Measurements from ENCODE around the gene GAB1.

Gene GAB1

DNA sequence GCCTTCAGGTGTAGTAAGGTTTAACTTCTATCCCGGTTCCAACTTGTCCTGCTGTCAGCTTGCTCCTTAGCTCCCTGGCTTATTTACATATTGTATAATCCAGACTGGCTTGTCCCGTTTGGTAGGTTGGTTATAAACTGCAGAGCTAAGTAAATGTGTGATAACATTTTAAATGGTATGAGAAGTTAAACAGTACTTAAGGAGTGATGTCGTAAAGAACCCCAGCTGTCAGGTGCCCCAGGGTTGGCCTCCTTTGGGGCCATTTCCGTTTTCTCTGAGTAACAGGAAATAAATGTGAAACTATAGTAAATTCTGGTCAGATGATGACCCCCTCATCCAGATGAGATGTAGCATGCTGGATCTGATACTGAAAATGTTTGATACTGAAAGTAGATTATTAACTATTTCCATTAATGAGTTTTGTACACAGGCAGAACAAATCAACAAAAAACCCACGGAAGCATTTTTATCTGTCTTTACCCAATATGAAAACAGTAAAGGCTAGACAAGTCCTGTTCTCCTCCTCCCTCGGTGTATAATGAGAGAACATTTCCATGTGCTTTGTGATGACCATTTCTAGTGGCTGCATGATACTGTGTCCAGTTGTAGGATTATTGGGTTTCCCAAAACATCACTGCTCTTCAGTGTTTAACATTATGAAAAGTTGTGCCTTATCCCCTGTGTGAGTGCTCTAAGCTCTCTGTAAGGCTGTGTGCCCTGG, 22.4 kb downstream of the GAB1 start:
- DNase-seq (ENCODE audit: low spot score): peak; percentile 46

DNA sequence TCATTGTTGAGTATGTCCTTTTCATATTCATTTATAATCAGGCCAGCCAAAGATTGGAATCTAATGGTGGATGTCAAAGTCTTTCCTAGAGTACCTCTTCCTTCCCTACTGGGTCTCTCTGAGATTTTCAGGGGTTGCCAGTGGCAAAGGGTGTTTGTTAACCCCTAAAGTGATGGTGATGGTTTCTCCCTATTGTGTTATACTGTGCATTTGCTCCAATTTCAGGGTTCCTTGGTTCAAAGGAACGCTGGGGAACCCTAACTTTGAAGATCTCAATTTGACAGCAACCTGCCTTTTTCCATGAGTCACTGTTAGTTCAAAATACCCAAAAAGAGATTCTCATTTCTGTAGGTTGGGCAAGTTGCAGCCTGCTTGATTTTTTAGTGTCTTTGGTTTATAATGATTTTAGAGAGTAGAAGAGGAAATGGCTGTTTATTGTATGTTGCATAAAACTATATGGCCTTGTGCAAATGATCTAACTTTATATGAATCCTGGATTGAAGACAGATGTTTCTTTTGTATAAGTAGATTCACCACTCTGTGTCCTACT, 23.0 kb downstream of the GAB1 start:
- no peak for DNase-seq (ENCODE audit: low spot score)

DNA sequence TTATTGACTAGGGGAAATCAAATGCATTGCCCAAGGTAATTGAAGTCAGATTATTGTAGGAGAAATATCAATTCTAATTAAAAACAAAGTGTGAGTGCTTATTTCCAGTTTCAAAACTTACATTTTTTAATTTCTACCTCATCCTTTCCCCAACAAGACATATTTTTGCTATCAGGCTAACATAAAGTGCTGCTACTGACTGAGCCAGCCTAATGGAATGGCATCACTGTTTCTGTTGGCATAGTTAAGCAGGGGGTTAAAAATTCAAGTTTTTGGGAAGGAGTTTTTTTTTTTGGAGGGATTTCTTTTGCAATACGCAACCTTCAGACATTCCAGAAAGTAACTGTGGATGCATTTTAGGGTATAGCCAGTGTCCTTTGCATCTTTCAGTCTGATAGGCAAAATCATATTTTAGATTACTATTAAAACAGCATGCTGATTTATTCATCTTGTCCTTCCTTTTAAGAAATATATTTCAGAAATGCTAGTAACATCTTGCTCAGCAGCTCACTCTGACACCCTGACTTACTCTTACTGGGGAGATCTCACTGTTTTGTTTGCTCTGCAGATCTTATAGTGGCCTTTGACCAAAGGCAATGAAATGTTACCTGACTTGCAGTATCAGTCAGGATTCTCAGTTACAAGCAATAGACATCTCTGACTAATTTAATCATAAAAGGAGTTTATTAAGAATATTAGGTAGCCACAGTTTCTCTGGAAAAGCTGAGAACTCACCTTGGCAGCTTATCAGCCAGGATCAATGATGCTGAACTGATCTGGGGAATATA, 24.4 kb downstream of the GAB1 start:
- no peak for DNase-seq (ENCODE audit: low spot score)

DNA sequence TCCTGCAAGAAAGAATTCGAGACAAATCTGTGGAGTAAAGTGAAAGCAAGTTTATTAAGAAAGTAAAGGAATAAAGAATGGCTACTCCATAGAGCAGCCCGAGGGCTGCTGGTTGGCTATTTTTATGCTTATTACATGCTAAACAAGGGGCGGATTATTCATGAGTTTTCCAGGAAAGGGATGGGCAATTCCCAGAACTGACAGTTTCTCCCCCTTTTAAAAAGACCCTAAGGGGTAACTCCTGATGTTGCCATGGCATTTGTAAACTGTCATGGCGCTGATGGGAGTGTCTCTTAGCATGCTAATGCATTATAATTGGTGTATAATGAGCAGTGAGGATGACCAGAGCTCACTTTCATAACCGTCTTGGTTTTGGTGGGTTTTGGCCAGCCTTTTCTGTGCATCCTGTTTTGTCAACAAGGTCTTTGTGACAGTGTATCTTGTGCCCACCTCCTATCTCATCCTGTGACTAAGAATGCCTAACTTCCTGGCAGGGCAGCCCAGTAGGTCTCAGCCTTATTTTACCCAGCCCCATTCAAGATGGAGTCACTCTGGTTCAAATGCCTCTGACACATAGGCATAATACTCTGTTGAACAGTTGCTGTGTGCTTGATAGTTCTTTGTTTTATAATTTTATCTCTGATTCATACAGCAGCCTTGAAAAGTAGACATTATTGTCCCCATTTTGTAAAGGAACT, 25.8 kb downstream of the GAB1 start:
- DNase-seq (ENCODE audit: low spot score): no peak

DNA sequence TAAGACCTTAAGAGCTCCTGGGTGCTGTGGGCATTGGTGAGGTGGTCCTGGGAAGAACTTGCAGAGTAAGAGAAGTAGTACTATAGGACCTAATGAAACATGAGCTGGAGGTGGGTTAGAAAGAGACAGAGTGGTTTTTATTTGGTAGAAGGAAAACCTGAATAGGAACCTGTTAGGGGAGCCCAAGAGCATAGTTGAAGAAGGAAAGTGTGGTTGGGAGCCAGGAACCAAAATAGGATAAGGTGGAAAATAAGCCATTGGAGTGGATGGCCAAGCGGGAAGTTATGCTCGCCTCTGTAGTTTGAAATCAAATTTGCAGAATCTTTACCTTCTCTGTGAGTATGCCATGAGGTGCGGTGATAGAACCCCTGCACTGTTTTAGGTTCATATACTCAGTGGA, 26.7 kb downstream of the GAB1 start:
- DNase-seq (ENCODE audit: low spot score): no peak

DNA sequence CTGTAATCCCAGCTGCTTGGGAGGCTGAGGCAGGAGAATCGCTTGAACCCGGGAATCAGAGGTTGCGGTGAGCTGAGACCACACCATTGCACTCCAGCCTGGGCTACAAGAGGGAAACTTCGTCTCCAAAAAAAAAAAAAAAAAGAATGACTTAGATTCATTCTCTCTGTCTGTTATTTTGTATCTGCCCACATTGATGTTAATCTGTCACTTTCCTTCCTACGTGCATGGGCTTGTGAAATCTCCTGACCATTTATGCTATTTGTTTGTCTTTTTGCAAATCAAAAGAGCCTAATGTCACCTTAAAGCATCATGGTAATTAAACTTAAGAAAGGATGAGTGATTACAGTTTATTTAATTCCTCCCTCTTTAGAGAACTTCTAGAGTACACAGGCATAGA, 27.4 kb downstream of the GAB1 start:
- DNase-seq (ENCODE audit: low spot score): no peak

DNA sequence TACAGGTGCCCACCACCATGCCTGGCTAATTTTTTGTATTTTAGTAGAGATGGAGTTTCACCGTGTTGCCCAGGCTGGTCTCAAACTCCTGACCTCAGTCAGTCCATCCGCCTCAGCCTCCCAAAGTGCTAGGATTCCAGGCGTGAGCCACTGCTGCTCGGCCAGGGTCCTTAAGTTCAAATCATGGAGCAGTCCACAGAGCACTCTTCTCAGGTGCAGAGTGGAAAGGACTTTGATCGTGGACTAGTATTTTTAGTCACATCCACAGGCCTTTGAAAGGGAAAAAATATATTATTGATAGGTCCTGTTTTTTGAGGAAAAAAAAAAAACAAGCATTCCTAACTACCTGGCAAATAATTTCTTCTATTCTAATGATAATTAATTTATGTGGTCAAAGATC, 31.2 kb downstream of the GAB1 start:
- DNase-seq (ENCODE audit: low spot score): no peak

DNA sequence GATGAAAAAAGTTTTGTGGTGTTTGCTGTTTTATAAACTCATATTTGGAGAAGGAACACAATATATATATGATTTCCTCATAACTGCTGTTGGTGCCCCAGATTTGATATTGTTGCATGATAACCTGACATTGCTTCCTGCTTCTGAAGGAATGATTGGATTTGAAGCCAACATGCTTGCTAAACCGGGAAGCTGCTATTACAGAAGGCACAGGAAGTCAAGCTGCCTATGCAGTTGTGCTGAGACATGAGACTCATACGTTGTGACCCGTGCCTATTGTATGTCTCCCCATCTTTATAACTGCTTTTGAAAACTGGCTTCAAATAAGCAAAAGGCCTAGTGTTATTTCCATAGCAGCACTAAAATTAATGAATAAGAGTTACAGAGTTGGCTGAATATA, 32.9 kb downstream of the GAB1 start:
- DNase-seq (ENCODE audit: low spot score): no peak

DNA sequence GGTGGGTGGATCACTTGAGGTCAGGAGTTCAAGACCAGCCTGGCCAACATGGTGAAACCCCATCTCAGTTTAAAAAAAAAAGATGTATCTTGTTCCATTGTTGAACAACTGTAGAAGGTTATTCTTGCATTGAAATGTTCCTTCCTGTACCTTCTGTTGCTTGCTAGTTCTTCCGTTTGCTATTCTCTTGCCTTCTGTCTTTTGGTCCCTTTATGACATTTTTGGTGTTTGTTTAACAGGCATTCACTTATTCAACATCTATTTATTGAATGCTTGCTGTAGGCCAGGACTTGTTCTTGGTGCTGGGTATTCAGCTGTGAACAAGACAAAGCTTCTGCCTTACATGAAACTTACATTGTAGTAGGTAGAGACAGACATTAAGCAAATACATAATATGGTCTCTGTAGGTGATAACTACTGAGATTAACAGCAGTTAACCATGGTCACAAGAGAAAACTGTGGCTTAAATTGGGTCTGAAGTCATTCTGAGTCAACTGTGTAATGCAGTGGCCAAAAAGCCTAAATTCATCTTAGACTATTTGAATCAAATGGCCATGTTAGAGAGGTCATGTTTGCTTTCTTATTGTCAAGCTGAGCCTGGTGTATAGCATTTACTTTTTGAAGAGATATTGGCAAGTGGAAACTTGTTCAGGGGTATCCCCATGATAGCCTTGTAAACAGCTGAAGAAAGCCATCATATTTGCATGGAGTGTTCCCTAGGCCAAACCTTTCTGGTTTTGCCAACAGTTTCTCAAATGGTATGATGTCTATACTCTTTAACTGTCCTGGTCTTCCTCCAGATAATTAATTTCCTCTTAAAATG, 35.6 kb downstream of the GAB1 start:
- no peak for DNase-seq (ENCODE audit: low spot score)

DNA sequence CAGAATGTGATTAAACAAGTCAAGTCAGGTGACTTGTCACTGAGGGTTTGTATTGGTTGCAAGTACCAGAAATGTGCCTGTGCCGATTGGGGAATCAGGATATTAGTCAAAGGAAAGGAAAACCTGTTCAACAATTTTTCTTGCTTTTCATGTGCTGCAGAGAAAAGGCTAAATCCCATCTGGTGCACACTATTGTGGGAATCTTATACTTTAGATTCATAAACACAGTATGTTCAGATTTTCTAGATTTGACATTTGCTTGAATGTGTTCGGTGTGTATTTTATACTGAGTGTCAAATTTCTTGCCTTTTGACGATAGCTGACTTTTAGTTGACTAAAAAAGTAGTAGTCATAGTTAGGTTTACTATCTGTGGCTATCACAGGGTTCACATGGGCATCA, 37.6 kb downstream of the GAB1 start:
- DNase-seq (ENCODE audit: low spot score): no peak

DNA sequence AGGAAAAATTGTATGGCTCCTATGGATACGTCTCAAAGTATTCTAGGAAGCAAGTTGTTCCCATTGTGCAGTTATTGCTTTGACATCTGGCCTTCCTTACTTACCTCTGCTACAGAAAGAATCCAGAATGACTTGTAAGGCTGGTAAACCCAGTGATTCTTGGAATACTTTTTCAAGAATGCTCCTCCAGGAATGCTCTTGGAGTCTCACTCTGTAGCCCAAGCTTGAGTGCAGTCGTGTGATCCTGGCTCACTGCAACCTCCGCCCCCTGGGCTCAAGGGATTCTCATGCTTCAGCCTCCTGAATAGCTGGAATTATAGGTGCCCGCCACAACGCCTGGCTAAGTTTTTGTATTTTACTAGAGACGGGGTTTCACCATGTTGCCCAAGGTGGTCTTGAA, 38.1 kb downstream of the GAB1 start:
- DNase-seq (ENCODE audit: low spot score): no peak

DNA sequence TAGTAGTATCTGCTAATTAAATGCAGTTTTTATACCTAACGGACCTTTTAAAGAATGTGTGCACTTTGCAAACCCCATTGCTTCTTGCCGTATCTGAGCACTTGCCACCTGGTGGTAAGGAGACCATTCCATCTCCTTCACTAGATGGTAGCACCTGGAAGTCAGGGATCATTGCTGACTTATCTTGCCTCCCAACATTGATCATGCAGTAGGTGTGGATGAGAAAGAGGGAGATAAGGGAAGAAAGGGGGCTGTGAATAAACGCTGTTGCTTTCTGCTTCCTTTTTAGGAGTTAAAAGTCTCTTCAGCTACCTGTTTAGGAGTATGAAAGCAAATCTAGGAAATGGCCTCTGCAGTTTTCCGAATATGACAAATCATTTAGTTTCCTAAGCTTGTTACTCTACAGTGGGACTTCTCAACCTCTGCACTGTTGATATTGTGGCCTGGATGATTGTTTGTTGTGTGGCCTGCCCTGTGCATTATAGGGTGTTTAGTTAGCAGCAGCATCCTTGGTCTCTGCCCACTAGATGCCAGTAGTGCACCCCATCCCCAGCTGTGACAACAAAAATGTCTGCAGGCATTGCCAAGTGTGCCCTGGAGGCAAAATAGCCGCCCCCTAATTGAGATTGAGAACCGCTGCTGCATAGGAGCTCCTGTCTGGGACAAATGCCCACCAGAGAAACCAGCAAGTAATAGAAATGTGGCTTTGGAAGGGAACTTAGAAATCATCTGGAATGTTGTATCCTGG, 38.8 kb downstream of the GAB1 start:
- peak; percentile 31 for DNase-seq (ENCODE audit: low spot score)

DNA sequence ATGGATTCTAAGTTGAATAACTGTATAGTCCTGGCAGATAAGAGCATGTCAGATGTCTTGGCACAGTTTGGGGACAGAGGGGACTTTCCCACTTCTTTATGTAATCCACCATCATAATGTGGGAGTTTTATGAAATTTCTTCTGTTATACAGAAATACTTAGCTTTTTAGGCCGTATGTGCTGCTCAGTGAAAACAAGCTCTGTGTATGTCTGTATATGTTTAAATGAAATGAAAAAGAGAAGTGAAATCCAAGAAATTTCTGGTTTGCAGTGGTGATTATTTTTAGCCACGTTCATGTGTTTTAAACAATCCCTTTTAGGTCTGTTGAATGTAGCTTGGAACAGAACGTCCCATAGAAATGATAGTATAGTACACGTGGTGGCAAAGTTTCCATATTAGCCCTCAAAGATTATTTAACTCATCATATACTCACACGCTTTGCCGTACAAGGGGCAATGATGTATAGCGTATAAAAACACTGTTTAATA, 41.0 kb downstream of the GAB1 start:
- DNase-seq (ENCODE audit: low spot score): peak; percentile 47

DNA sequence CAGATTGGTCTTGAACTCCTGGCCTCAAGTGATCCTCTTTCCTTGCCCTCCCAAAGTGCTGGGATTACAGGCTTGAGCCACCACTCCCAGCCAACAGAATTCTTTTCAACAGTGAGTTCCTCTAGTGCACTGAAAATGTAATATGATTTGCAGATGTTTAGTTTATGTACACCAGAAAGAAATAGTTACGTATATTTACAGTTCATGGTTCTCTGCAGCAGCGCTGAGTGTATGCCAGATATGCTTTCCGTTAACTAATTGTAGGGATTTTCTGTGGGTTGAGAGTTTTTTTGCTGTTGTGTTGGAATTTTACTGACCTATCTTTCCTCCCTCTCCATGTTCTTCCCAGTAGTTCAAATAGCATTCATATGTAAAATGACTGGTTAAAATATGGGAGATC, 44.0 kb downstream of the GAB1 start:
- no peak for DNase-seq (ENCODE audit: low spot score)

DNA sequence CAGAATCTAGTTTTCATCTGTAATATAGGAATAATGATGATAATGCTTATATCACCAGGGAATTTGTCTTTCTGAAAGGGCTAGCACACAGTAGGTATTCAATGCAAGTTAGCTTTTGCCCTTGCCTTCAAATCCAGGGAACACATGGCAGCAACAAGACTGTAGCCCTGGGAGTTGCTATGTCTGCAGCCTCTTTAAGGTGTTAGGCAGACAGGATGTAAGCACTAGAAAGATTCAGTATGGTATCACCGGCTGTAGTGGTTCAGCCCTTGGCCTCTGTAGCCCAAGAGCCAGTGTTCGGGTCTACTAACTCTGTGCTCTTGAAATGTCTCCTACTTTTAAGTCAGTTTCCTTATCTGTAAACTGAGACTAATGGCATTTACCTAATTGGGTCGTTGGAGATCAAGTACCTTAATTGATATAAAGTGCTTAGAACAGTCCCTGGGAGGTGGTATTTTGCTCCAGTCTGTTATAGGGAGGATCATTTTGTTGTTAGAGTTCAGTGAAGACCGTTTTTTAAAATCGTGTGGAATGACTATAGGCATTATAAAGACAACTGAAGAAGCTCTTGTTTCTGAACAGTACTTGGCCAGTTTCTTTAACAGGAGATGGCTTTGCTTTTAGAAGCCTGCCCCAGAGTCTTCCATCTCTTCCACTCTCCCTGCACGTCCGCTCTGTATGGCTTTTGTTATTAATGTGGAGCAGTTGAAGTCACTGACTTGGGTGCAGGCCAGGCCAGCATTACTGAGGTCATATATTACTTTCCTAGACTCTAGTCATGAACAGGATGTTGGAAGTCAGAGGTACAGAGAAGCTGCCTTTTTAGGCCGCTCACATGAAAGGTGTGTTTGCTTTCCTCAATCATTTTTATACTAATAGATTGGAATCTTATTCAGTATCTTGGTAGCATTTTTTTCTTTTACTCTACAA, 44.8 kb downstream of the GAB1 start:
- DNase-seq (ENCODE audit: low spot score): no peak

DNA sequence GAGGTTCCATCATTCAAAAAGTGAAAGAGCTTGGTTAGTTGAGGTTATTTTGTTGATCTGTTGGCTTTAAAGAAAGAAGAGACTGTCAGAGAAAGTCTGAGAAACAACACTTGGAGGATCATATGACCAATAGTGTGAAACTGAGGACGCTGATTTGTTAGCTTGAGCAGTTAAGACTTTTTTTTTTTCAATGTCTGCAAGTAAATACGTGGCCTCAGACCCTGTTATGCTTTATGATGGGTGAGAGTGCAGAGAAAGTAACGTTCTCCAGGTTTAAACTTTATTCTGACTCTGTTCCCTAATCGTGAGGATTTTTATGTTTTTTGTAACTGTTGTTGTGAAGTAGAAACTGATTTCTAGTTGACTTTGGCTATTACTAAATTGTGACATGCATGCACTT, 45.9 kb downstream of the GAB1 start:
- DNase-seq (ENCODE audit: low spot score): no peak

DNA sequence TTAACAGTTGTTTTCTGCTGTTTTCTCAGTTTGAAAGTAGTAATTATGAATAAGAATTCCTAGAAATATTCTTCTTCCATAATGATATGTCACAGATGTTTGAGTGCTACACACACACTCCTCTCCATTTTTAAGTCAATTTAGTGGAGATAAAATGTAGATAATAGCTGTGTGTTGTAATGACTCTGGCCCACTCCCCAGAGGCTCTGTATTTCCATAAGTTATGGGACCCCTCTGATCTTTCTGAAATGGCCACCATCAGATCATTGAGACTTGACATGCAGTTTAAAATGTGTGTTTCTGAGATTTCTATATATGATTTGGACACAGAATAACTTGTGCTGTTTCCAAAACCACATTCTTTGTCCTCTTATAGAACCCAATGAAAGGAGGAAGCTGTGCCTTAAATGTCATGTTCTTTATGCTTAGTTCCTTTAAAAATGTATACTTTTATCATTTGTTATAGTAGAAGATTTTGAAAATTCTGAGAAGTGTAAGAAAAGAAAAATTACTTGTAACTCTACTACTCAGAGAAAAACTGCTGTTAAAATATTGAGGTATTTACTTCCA, 46.4 kb downstream of the GAB1 start:
- no peak for DNase-seq (ENCODE audit: low spot score)

DNA sequence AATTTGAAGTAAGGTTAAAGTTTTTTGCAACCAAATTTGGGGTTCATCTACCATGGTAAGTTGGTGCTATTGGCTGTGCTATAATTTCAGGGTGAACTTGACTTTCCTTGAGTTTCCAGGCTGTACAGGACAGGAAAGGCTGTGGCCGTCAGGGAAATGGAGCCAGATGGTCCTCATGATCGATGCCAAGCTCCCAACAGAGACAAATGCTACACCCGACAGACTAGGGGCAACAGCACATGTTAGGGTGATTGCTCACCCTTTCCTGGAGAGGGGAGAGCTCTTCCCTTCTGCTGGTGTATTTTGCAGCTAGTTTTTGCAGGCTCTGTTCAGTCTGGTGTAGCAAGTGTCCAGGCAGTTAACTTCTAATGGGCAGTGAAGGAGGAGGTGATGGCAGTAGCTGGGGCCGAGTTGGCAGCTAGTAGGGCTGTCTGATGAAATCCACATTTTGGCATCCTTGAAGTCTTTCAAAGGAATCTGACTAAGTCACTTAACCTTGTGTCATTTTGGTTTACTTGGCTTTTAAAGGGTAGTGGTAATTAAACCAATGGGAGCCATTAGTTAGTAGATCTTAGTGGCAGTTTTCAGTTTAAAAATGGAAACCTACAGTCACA, 47.8 kb downstream of the GAB1 start:
- DNase-seq (ENCODE audit: low spot score): no peak

DNA sequence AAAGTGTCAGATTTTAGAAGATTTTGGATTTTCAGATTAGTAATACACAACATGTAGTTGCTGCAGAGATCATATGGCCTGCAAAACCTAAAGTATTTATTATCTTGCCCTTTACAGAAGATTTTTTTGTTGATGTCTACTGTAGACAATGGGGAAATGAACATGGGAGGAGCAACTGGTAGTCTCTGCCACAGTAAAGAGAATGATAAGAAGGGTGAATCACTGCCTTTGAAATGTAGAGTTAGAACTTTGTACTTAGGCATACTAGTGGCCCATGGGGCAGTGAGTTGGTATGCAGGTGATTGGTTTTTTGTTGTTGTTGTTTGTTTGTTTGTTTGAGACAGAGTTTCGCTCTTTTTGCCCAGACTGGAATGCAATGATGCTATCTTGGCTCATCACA, 50.1 kb downstream of the GAB1 start:
- DNase-seq (ENCODE audit: low spot score): no peak
